Esophagus muscularis mucosa (tissue), 4 donors: ENCODE data around the gene PPARA. TPM values are rescaled to one million over a fixed set of nuclear protein-coding genes. Genes with fewer than 3 reads are reported as not detected.

Experiments used
- DNase-seq: peaks from one replicate; pipeline ENCODE4 v3.0.0-alpha.2; 2017; ENCODE audit errors: extremely low spot score
- H3K27ac ChIP-seq, 4 donors: fragments of 200-600 bp; sonication (generic); replicated peaks in 1 of 4; 1 replicate in 3 of 4; 2 replicates in 1 of 4; pipeline ENCODE4 v1.5.1; 2016 to 2019; ENCODE audit warnings: mild to moderate bottlenecking in 1 of 4
- H3K27me3 ChIP-seq, 4 donors: fragments of 200-600 bp; sonication (generic); one replicate each; pipeline versions ENCODE4 v1.5.1 to v1.6.0; 2016 to 2019
- H3K36me3 ChIP-seq, 4 donors: fragments of 200-600 bp; sonication (generic); one replicate each; pipeline ENCODE4 v1.5.1; 2016 to 2019
- H3K4me1 ChIP-seq, 4 donors: fragments of 200-600 bp; sonication (generic); one replicate each; pipeline ENCODE4 v1.5.1; 2016 to 2019
- H3K4me3 ChIP-seq, 4 donors: fragments of 200-600 bp; sonication (generic); 1 replicate in 2 of 4; 2 replicates in 2 of 4; pipeline ENCODE4 v1.5.1; 2016 to 2019; ENCODE audit warnings: mild to moderate bottlenecking in 4 of 4, moderate library complexity in 1 of 4
- H3K9me3 ChIP-seq, 4 donors: fragments of 200-600 bp; sonication (generic); 1 replicate in 3 of 4; 2 replicates in 1 of 4; pipeline ENCODE4 v1.5.1; 2016 to 2019
- CTCF ChIP-seq, 3 experiments: fragments of 200-600 bp in 2 of 3; fragments of 450-650 bp in 1 of 3; sonication (generic) in 2 of 3; IDR thresholded peaks; one replicate each; pipeline ENCODE4 v1.5.1; 2017 to 2019; ENCODE audit warnings: antibody characterized with exemption in 3 of 3, mild to moderate bottlenecking in 2 of 3, moderate library complexity in 1 of 3
- EP300 ChIP-seq: sonication (generic); formaldehyde crosslinking; IDR thresholded peaks from one replicate; pipeline ENCODE4 v1.6.1; 2017; ENCODE audit warnings: antibody characterized with exemption
- POLR2A ChIP-seq: fragments of 450-650 bp; IDR thresholded peaks from one replicate; pipeline ENCODE4 v1.6.1; 2017; ENCODE audit warnings: antibody characterized with exemption, moderate library complexity, mild to moderate bottlenecking, low read depth
- POLR2AphosphoS5 ChIP-seq, 2 donors: sonication (generic); formaldehyde crosslinking; IDR thresholded peaks; one replicate each; pipeline ENCODE4 v1.6.1; 2017; ENCODE audit warnings: antibody characterized with exemption in 2 of 2
- WGBS: methylation state at CpG from one replicate; pipeline ENCODE4 v1.1.5; 2018; 5-methylcytosine and 5-hydroxymethylcytosine counted together
- intact Hi-C: fragments of 100-400 bp; cut with DNase I; formaldehyde crosslinking; loops from one replicate; pipeline ENCODE4 v1.15.1; 2023
- total RNA-seq, 4 donors: library from RNA; depleted of rRNA; stranded (reverse); fragments of >200 nt; gene quantifications; one replicate each; pipeline versions ENCODE4 v1.1.0 to v1.2.1, GENCODE V29; 2016

The PPARA gene
- total RNA-seq, 4 donors from 2014 or later = 17.0 to 50.9 (median 26.8) TPM

DNA sequence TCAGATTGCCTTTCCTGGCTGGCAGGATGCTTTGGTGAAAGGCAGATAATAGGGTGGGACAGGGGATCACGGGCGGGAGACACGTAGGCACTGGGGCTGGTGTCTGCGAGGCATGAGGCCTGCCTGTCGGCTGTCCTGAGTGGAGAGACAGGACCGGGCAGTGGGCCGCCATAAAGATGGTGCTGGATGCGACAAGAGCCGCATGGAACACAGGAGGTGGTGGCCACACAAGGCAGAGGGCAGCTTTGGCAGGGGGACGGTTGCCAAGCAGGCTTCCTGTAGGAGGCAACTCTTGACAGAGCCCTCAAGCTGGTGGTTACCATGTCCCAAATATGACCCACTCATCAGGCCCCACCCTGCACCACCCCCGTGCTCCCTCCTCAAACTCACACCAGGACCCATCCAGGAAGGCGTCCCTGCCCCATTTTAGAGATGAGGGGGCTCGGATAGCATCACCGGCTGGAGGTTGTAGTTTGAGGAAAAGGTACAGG, 4.9 kb upstream of the PPARA start:
- Histone ChIP-seq H3K4me3 (no peak overlapping the region), H3K27me3 (no peaks in the 10 kb centered on the region), H3K9me3 (no peaks in the 10 kb centered on the region), H3K4me1 (peaks cover 11 to 18% (median 16%) of the 10 kb centered on the region in 4 donors), H3K27ac (no peak overlapping the region), H3K36me3 (no peaks in the 10 kb centered on the region)
- intact Hi-C loops = loop anchor here (5.0 to 10.0 kb wide), 2 partner anchors 92 to 119 kb away; partner anchors contain the start of genes PKDREJ and TTC38
- WGBS = 86% methylated on average over 8 of the region's 14 CpGs
- DNase-seq = no peak
- TF ChIP-seq POLR2AphosphoS5 (IDR thresholded peaks at IDR 0.05) = no peak
- TF ChIP-seq POLR2A = no peak
- no peak for TF ChIP-seq EP300
- TF ChIP-seq CTCF (IDR thresholded peaks at IDR 0.05) = no peak

DNA sequence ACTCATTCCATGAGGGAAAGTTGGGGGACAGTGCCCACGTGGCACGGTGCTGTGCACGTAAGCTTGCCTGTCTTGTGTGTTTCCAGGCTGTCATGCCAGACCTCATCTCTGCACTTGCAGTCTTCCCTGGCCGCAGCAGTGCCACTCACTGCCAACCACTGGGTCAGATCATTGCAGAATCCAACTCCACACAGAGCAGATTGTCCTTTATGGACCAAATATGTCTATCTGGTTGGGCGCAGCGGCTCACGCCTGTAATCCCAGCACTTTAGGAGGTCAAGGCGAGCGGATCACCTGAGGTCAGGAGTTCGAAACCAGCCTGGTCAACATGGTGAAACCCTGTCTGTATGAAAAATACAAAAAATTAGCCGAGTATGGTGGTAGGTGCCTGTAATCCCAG, 4.4 kb upstream of the PPARA start:
- TF ChIP-seq CTCF (IDR thresholded peaks at IDR 0.05) (no peak), POLR2A (no peak), POLR2AphosphoS5 (IDR thresholded peaks at IDR 0.05) (no peak), EP300 (no peak)
- H3K27ac ChIP-seq = no peak overlapping the region
- 90% methylated on average over 11 of the region's 11 CpGs for WGBS
- no peaks in the 10 kb centered on the region for H3K36me3 ChIP-seq
- H3K4me3 ChIP-seq = no peak overlapping the region
- no peaks in the 10 kb centered on the region for H3K9me3 ChIP-seq
- H3K27me3 ChIP-seq = no peaks in the 10 kb centered on the region
- H3K4me1 ChIP-seq = peaks cover 11 to 18% (median 16%) of the 10 kb centered on the region in 4 donors
- DNase-seq = no peak
- intact Hi-C loops = loop anchor here (5.0 to 10.0 kb wide), 2 partner anchors 91 to 119 kb away; partner anchors contain the start of genes PKDREJ and TTC38

DNA sequence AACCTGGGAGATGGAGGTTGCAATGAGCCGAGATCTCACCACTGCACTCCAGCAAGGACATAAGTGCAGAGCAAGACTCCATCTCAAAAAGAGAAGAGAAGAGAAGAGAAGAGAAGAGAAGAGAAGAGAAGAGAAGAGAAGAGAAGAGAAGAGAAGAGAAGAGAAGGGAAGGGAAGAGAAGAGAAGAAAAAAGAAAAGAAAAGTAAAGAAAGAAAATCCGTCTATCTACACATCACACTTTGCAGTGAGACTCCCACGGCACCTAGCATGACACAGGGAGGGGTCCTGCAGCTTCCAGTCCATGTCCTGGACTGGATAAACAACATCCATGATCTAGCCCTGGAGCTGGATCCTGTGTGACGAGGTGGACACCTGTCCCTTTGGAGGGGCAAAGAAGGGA, 4.0 kb upstream of the PPARA start:
- intact Hi-C loops = loop anchor here (5.0 to 10.0 kb wide), 2 partner anchors 91 to 118 kb away; partner anchors contain the start of genes PKDREJ and TTC38
- 88% methylated on average over 4 of the region's 4 CpGs for WGBS
- Histone ChIP-seq H3K4me3 (no peak overlapping the region), H3K27me3 (no peaks in the 10 kb centered on the region), H3K36me3 (no peaks in the 10 kb centered on the region), H3K9me3 (no peaks in the 10 kb centered on the region), H3K27ac (no peak overlapping the region), H3K4me1 (peaks cover 15 to 21% (median 18%) of the 10 kb centered on the region in 4 donors)
- no peak for DNase-seq
- no peak for TF ChIP-seq POLR2AphosphoS5 (IDR thresholded peaks at IDR 0.05)
- no peak for TF ChIP-seq EP300
- TF ChIP-seq CTCF (IDR thresholded peaks at IDR 0.05) = no peak
- TF ChIP-seq POLR2A = no peak

DNA sequence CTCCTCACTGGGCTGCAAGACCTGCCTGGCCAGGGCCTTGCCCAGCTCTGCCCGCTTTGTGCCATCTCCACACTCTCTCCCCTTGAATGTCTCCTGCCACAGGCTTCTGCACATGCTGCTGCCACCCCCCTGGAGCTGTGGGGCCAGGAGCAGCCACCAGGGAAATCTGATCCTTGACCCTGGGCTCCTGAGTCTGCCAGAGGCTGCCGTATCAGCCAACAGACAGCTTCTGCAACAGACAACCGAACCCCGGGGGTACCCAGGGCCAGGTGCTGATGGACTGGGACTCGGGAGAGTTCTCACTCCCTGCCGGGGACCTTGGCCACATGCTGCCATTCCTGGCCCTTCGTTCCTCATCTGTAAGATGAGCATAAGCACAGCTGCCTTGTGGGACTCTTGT, 3.3 kb upstream of the PPARA start:
- DNase-seq = no peak
- TF ChIP-seq POLR2AphosphoS5 (IDR thresholded peaks at IDR 0.05) = no peak
- Histone ChIP-seq H3K27ac (no peak overlapping the region), H3K27me3 (no peaks in the 10 kb centered on the region), H3K9me3 (no peaks in the 10 kb centered on the region), H3K36me3 (no peaks in the 10 kb centered on the region), H3K4me3 (no peak overlapping the region), H3K4me1 (peaks cover 22 to 28% (median 25%) of the 10 kb centered on the region in 4 donors)
- WGBS = 50% methylated on average over 3 of the region's 7 CpGs
- intact Hi-C loops = loop anchor here (5.0 to 10.0 kb wide), 2 partner anchors 90 to 118 kb away; partner anchors contain the start of genes PKDREJ and TTC38

- peaks cover 0 to under 1% (median 0%) of the 10 kb centered on the region in 4 donors for H3K36me3 ChIP-seq
- H3K27ac ChIP-seq = peak overlapping the region in 2 of 4 donors; percentile 34 to 94
- peaks cover 28 to 34% (median 30%) of the 10 kb centered on the region in 4 donors for H3K4me1 ChIP-seq
- DNase-seq = no peak
- no peaks in the 10 kb centered on the region for H3K27me3 ChIP-seq
- WGBS = 80% methylated on average over 9 of the region's 19 CpGs
- TF ChIP-seq POLR2AphosphoS5 (IDR thresholded peaks at IDR 0.05) (no peak), EP300 (no peak), POLR2A (no peak), CTCF (IDR thresholded peaks at IDR 0.05) (no peak)
- intact Hi-C loops = loop anchor here (5.0 to 10.0 kb wide), 2 partner anchors 90 to 117 kb away; partner anchors contain the start of genes PKDREJ and TTC38
- H3K4me3 ChIP-seq = no peak overlapping the region
- H3K9me3 ChIP-seq = no peaks in the 10 kb centered on the region
Observed at GRCh38 chr22:46147471-46148267, 2.7 kb upstream of the PPARA start.
